ENCODE data around the gene NFATC2IP. TPM values are rescaled to one million over a fixed set of nuclear protein-coding genes. Genes with fewer than 3 reads are reported as not detected.

The NFATC2IP gene
- total RNA-seq, 1 donor from 2014 or later: 20.8 TPM

GRCh38 chr16:28904828-28905227, 45.9 kb upstream of the NFATC2IP start:
- TF ChIP-seq CTCF (IDR thresholded peaks at IDR 0.05; ENCODE audit: insufficient read depth, low read length, poor library complexity, severe bottlenecking): no peak
- Histone ChIP-seq H3K27me3 (ENCODE audit: control insufficient read depth, insufficient read depth, low read length) (no peaks in the 10 kb centered on the region), H3K4me3 (ENCODE audit: low read depth, low read length) (no peak overlapping the region), H3K36me3 (ENCODE audit: control insufficient read depth, insufficient read depth, low read length) (no peaks in the 10 kb centered on the region)
- DNase-seq (ENCODE audit: low read depth): no peak

GRCh38 chr16:28905229-28905754, 45.4 kb upstream of the NFATC2IP start:
- no peak for TF ChIP-seq CTCF (IDR thresholded peaks at IDR 0.05; ENCODE audit: insufficient read depth, low read length, poor library complexity, severe bottlenecking)

GRCh38 chr16:28905800-28906372, 44.9 kb upstream of the NFATC2IP start:
- no peaks in the 10 kb centered on the region for H3K27me3 ChIP-seq (ENCODE audit: control insufficient read depth, insufficient read depth, low read length)
- DNase-seq (ENCODE audit: low read depth): no peak
- no peak overlapping the region for H3K4me3 ChIP-seq (ENCODE audit: low read depth, low read length)
- no peaks in the 10 kb centered on the region for H3K36me3 ChIP-seq (ENCODE audit: control insufficient read depth, insufficient read depth, low read length)
- no peak for TF ChIP-seq CTCF (IDR thresholded peaks at IDR 0.05; ENCODE audit: insufficient read depth, low read length, poor library complexity, severe bottlenecking)

More at GRCh38 chr16:28905229-28905754, 45.4 kb upstream of the NFATC2IP start:
- no peaks in the 10 kb centered on the region for H3K36me3 ChIP-seq (ENCODE audit: control insufficient read depth, insufficient read depth, low read length)
- no peak for DNase-seq (ENCODE audit: low read depth)
- H3K27me3 ChIP-seq (ENCODE audit: control insufficient read depth, insufficient read depth, low read length): no peaks in the 10 kb centered on the region
- H3K4me3 ChIP-seq (ENCODE audit: low read depth, low read length): no peak overlapping the region

GRCh38 chr16:28910086-28911031, 40.4 kb upstream of the NFATC2IP start:
- Histone ChIP-seq H3K36me3 (ENCODE audit: control insufficient read depth, insufficient read depth, low read length) (no peaks in the 10 kb centered on the region), H3K27me3 (ENCODE audit: control insufficient read depth, insufficient read depth, low read length) (no peaks in the 10 kb centered on the region), H3K4me3 (ENCODE audit: low read depth, low read length) (no peak overlapping the region)
- DNase-seq (ENCODE audit: low read depth): no peak
- no peak for TF ChIP-seq CTCF (IDR thresholded peaks at IDR 0.05; ENCODE audit: insufficient read depth, low read length, poor library complexity, severe bottlenecking)

GRCh38 chr16:28912558-28912957, 38.2 kb upstream of the NFATC2IP start:
- DNase-seq (ENCODE audit: low read depth): no peak
- Histone ChIP-seq H3K27me3 (ENCODE audit: control insufficient read depth, insufficient read depth, low read length) (no peaks in the 10 kb centered on the region), H3K36me3 (ENCODE audit: control insufficient read depth, insufficient read depth, low read length) (no peaks in the 10 kb centered on the region), H3K4me3 (ENCODE audit: low read depth, low read length) (no peak overlapping the region)
- TF ChIP-seq CTCF (IDR thresholded peaks at IDR 0.05; ENCODE audit: insufficient read depth, low read length, poor library complexity, severe bottlenecking): no peak
